Vein endothelial cell (primary cell): ENCODE data around the gene RTL9. TPM values are rescaled to one million over a fixed set of nuclear protein-coding genes. Genes with fewer than 3 reads are reported as not detected.

Experiments
- small RNA-seq: library from RNA; depleted of rRNA; stranded (forward); fragments of <200 nt; gene quantifications from one replicate; pipeline ENCODE3, GENCODE V24; 2012
- total RNA-seq: library from RNA; depleted of rRNA; stranded (reverse); fragments of >200 nt; gene quantifications from 2 replicates; pipeline ENCODE4 v1.2.3, GENCODE V29; 2012

RTL9 gene
- total RNA-seq: not detected in 2 replicates

GRCh38 chrX:110358548-110358947 lies at the start of gene RTL9:
TSS of gene RTL9 (plus strand) at chrX:110358848. CDS start at chrX:110450618, 91,770 bp downstream.

GRCh38 chrX:110317820-110318663 lies 40.6 kb upstream of the RTL9 start, which contains the start of gene AMMECR1:
TSS of gene AMMECR1 (minus strand) at chrX:110318085. CDS start at chrX:110318071, 14 bp downstream.

Small RNAs within 50 kb of the gene (small RNA-seq; reads per million reads assigned to genes)
- gene GNG5P2: not detected

Other genes with a start within 250 kb of the RTL9 start
- 6.2 and 9.1 TPM in 2 replicates for gene AMMECR1, start 40.8 kb upstream of the RTL9 start, total RNA-seq